ENCODE results near the gene B3GALT4.

B3GALT4 gene

DNA sequence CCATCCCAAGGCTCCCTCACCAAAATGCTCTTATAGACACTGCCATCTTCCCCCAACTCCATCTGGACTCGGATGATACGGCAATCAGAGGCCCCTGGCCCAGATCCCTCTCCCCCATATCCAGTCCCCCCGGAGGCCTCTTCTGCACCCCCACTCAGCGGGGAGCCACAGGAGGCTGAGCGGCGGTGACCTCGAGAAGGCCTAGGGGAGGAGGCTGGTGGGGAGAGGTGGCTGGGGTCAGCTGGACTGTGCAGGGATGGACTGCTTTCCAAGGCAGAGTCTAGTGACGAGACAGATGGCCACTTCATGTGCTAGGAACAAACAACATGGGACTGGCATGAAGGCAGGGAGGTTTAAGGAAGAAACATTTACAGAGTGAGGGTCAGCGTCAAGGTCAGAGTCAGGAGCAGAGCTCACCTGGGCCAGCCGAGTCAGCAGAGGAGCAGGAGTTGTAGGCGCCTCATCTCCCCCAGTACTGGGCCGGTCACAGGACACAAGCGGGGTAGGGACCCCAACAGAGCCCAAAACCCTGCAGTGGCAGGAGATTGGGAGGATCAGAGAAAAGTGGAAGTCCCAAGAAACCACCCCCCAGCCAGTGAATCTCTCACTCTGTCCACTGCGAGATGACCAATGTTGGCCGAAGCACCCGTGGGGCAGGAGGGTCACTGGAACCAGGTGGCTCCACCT is 16.2 kb downstream of the B3GALT4 start:
- POLR2A ChIA-PET: interaction anchor here (5.3 to 7.5 kb wide), 2 partner anchors 15 to 21 kb away, joined by 58 to 92 read pairs; partner anchors contain the start of genes B3GALT4, RPS18 and VPS52

DNA sequence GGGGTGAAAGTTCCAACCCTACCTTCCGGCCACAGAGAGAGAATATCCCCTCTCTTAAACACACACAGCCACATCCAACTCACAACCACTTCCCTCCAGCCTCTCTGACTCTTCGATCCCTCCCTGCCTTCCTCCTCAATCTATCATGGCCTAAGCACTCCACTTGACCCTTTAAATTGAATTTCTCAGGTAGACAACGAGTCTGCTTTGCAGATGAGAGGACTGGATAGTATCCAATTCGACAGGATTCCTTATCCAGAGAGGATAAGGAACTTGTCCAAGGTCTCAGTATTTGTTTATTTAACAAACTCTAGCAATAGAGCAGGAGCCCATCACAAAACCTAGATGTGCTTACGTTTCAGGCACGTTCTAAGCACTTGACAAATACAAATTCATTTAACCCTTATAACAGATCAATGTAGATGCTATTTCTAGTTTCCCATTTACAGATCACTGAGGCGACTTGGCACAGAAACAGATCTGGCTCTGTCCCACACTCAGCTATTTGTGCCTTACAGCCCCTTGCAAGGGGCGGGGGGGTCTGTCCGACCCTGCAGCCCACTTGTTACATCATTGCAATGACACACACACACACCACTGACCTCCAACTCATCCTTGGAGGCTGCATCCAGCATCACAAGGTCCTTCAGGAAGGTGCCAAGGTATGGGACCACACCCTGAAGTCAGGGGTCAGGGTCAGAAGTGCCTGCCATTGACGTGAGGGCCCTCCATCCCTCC is 17.3 kb downstream of the B3GALT4 start:
- no peaks in the 10 kb centered on the region for H3K9me3 ChIP-seq (ENCODE audit: control insufficient read depth, insufficient read depth, low read depth, low read length)
- TF ChIP-seq ZBTB48 (tag by site-specific recombination; IDR thresholded peaks at IDR 0.05) (no peak), ZNF174 (tag by site-specific recombination; IDR thresholded peaks at IDR 0.05) (no peak), ZNF169 (tag by site-specific recombination; IDR thresholded peaks at IDR 0.05) (no peak), SCRT2 (tag by site-specific recombination; IDR thresholded peaks at IDR 0.05) (peak; percentile 62; the same call in 1 of the 2 replicates), ZNF112 (tag by site-specific recombination; IDR thresholded peaks at IDR 0.05) (no peak), BCL11A (tag by site-specific recombination; IDR thresholded peaks at IDR 0.05; ENCODE audit: low read depth) (no peak), RBAK (tag by site-specific recombination; IDR thresholded peaks at IDR 0.05) (no peak), ZBTB8A (tag by site-specific recombination; IDR thresholded peaks at IDR 0.05) (no peak), ZNF677 (tag by site-specific recombination; IDR thresholded peaks at IDR 0.05) (no peak), GLI2 (tag by site-specific recombination; IDR thresholded peaks at IDR 0.05; ENCODE audit: borderline replicate concordance, low read depth) (no peak), ZNF221 (tag by site-specific recombination; IDR thresholded peaks at IDR 0.05; ENCODE audit: borderline replicate concordance) (no peak), ZNF585B (tag by site-specific recombination; IDR thresholded peaks at IDR 0.05) (no peak), ZNF341 (tag by site-specific recombination; IDR thresholded peaks at IDR 0.05; ENCODE audit: low read depth) (no peak), ZNF132 (tag by site-specific recombination; IDR thresholded peaks at IDR 0.05; ENCODE audit: borderline replicate concordance) (no peak), ZBTB17 (tag by site-specific recombination; IDR thresholded peaks at IDR 0.05) (0 out of 2 replicates have a peak, but pooled peaks have one; percentile 11)
- TF ChIP-seq, protein P1, sequence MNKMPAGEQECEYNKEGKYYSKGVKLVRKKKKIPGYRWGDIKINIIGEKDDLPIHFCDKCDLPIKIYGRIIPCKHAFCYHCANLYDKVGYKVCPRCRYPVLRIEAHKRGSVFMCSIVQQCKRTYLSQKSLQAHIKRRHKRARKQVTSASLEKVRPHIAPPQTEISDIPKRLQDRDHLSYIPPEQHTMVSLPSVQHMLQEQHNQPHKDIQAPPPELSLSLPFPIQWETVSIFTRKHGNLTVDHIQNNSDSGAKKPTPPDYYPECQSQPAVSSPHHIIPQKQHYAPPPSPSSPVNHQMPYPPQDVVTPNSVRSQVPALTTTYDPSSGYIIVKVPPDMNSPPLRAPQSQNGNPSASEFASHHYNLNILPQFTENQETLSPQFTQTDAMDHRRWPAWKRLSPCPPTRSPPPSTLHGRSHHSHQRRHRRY (tag by site-specific recombination; IDR thresholded peaks at IDR 0.05): no peak
- CTCF ChIA-PET: interaction anchor here (1.1 kb wide), 1 partner anchor 18 kb away, joined by 4 read pairs; no protein-coding TSS in a partner anchor
- peaks cover 5% of the 10 kb centered on the region; the same call in 1 of the 2 replicates for H3K4me1 ChIP-seq (ENCODE audit: control insufficient read depth, insufficient read depth, low read length)
- H3K4me3 ChIP-seq (ENCODE audit: low read depth, low read length): no peak overlapping the region
- H3K27ac ChIP-seq (ENCODE audit: extremely low read depth, low read depth, low read length): no peak overlapping the region
- H3K36me3 ChIP-seq (ENCODE audit: control insufficient read depth in 2 of 2, insufficient read depth in 1 of 2, low read length in 2 of 2): peaks cover 0 to 60% of the 10 kb centered on the region in 2 experiments; a peak in 2 of 3 replicates
- POLR2A ChIA-PET: interaction anchor here (2.1 kb wide), 1 partner anchor 13 kb away, joined by 7 read pairs; no protein-coding TSS in a partner anchor

More for the DNA sequence above, 16.2 kb downstream of the B3GALT4 start:
- peaks cover 9% of the 10 kb centered on the region; the same call in 1 of the 2 replicates for H3K4me1 ChIP-seq (ENCODE audit: control insufficient read depth, insufficient read depth, low read length)
- peaks cover 0 to 62% of the 10 kb centered on the region in 2 experiments; a peak in 2 of 3 replicates for H3K36me3 ChIP-seq (ENCODE audit: control insufficient read depth in 2 of 2, insufficient read depth in 1 of 2, low read length in 2 of 2)
- no peak for TF ChIP-seq ZNF596 (tag by site-specific recombination; IDR thresholded peaks at IDR 0.05)
- no peak for TF ChIP-seq SP3 (tag by site-specific recombination; IDR thresholded peaks at IDR 0.05)
- TF ChIP-seq ZNF514 (tag by site-specific recombination; IDR thresholded peaks at IDR 0.05): no peak
- no peak for TF ChIP-seq ZNF548 (tag by site-specific recombination; IDR thresholded peaks at IDR 0.05)
- TF ChIP-seq ZNF585B (tag by site-specific recombination; IDR thresholded peaks at IDR 0.05): no peak
- TF ChIP-seq ZNF114 (tag by site-specific recombination; IDR thresholded peaks at IDR 0.05): no peak
- TF ChIP-seq ZNF623 (tag by site-specific recombination; IDR thresholded peaks at IDR 0.05): no peak
- TF ChIP-seq ZBTB7A (tag by site-specific recombination; IDR thresholded peaks at IDR 0.05; ENCODE audit: low read depth): no peak
- TF ChIP-seq ZIC2 (tag by site-specific recombination; IDR thresholded peaks at IDR 0.05): no peak
- no peak for TF ChIP-seq SETDB1 (IDR thresholded peaks at IDR 0.05; ENCODE audit: insufficient read length, low read length)
- TF ChIP-seq ZNF555 (tag by site-specific recombination; conservative IDR thresholded peaks at IDR 0.05): no peak
- TF ChIP-seq ZNF37A (tag by site-specific recombination; IDR thresholded peaks at IDR 0.05): no peak
- no peak for TF ChIP-seq ZXDB (tag by site-specific recombination; IDR thresholded peaks at IDR 0.05)
- TF ChIP-seq, protein P2, sequence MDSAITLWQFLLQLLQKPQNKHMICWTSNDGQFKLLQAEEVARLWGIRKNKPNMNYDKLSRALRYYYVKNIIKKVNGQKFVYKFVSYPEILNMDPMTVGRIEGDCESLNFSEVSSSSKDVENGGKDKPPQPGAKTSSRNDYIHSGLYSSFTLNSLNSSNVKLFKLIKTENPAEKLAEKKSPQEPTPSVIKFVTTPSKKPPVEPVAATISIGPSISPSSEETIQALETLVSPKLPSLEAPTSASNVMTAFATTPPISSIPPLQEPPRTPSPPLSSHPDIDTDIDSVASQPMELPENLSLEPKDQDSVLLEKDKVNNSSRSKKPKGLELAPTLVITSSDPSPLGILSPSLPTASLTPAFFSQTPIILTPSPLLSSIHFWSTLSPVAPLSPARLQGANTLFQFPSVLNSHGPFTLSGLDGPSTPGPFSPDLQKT (IDR thresholded peaks at IDR 0.05; ENCODE audit: borderline replicate concordance, low read depth, low read length): no peak
- TF ChIP-seq, protein P3, sequence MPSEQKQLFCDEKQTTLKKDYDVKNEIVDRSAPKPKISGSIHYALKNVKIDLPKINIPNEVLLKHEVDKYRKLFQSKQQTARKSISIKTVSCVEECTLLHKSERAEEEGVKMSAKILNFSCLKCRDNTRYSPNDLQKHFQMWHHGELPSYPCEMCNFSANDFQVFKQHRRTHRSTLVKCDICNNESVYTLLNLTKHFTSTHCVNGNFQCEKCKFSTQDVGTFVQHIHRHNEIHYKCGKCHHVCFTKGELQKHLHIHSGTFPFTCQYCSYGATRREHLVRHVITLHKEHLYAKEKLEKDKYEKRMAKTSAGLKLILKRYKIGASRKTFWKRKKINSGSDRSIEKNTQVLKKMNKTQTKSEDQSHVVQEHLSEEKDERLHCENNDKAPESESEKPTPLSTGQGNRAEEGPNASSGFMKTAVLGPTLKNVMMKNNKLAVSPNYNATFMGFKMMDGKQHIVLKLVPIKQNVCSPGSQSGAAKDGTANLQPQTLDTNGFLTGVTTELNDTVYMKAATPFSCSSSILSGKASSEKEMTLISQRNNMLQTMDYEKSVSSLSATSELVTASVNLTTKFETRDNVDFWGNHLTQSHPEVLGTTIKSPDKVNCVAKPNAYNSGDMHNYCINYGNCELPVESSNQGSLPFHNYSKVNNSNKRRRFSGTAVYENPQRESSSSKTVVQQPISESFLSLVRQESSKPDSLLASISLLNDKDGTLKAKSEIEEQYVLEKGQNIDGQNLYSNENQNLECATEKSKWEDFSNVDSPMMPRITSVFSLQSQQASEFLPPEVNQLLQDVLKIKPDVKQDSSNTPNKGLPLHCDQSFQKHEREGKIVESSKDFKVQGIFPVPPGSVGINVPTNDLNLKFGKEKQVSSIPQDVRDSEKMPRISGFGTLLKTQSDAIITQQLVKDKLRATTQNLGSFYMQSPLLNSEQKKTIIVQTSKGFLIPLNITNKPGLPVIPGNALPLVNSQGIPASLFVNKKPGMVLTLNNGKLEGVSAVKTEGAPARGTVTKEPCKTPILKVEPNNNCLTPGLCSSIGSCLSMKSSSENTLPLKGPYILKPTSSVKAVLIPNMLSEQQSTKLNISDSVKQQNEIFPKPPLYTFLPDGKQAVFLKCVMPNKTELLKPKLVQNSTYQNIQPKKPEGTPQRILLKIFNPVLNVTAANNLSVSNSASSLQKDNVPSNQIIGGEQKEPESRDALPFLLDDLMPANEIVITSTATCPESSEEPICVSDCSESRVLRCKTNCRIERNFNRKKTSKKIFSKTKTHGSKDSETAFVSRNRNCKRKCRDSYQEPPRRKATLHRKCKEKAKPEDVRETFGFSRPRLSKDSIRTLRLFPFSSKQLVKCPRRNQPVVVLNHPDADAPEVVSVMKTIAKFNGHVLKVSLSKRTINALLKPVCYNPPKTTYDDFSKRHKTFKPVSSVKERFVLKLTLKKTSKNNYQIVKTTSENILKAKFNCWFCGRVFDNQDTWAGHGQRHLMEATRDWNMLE (tag by site-specific recombination; conservative IDR thresholded peaks at IDR 0.05; ENCODE audit: low read depth): no peak
- no peak for TF ChIP-seq TCF7L2 (IDR thresholded peaks at IDR 0.05; ENCODE audit: borderline replicate concordance, low read depth, low read length)
- no peak overlapping the region for H3K4me3 ChIP-seq (ENCODE audit: low read depth, low read length)
- CTCF ChIA-PET: interaction anchor here (1.0 kb wide), 1 partner anchor 44 kb away, joined by 3 read pairs; no protein-coding TSS in a partner anchor
- H3K27ac ChIP-seq (ENCODE audit: extremely low read depth, low read depth, low read length): no peak overlapping the region; the same call in 1 of the 2 replicates
- no peaks in the 10 kb centered on the region for H3K9me3 ChIP-seq (ENCODE audit: control insufficient read depth, insufficient read depth, low read depth, low read length)
